Neural cell (in vitro differentiated cells): ENCODE results near the gene COG5. TPM values are rescaled to one million over a fixed set of nuclear protein-coding genes. Genes with fewer than 3 reads are reported as not detected.

Experiments
- H2AFZ ChIP-seq: fragments of 200-600, 300-800 bp; sonication (generic), shearing (Covaris generic); 2 replicates; pipeline ENCODE4 v1.6.0; 2014; ENCODE audit warnings: low read depth, mild to moderate bottlenecking, antibody characterized with exemption, low read length, moderate library complexity
- H3F3A ChIP-seq: fragments of 200-600 bp; shearing (Covaris generic); 2 replicates; pipeline ENCODE4 v1.6.1; 2016; ENCODE audit warnings: mild to moderate bottlenecking, moderate library complexity, mixed read lengths, antibody characterized with exemption, low read length; ENCODE audit not compliant: insufficient read depth, poor library complexity, severe bottlenecking
- H3K27ac ChIP-seq: fragments of 200-600, 300-800 bp; sonication (generic), shearing (Covaris generic); 2 replicates; pipeline ENCODE4 v1.5.1; 2014; ENCODE audit warnings: mild to moderate bottlenecking, low read length, moderate library complexity
- H3K27me3 ChIP-seq: fragments of 300-800, 200-600 bp; sonication (generic), shearing (Covaris generic); 2 replicates; pipeline ENCODE4 v1.6.0; 2014; ENCODE audit warnings: mild to moderate bottlenecking, low read depth, low read length, moderate library complexity; ENCODE audit not compliant: insufficient read depth
- H3K36me3 ChIP-seq: fragments of 300-800, 200-600 bp; sonication (generic), shearing (Covaris generic); 2 replicates; pipeline ENCODE4 v1.5.1; 2014; ENCODE audit warnings: mild to moderate bottlenecking, antibody characterized with exemption, low read length, moderate library complexity; ENCODE audit not compliant: insufficient read depth
- H3K4me2 ChIP-seq: fragments of 300-800, 200-600 bp; sonication (generic), shearing (Covaris generic); 2 replicates; pipeline ENCODE4 v1.6.0; 2014; ENCODE audit warnings: mild to moderate bottlenecking, low read length
- H3K4me3 ChIP-seq: fragments of 300-800, 200-600 bp; sonication (generic), shearing (Covaris generic); 2 replicates; pipeline ENCODE4 v1.5.1; 2014; ENCODE audit warnings: mild to moderate bottlenecking, low read length, moderate library complexity
- H3K79me2 ChIP-seq: fragments of 200-600 bp; shearing (Covaris generic); replicated peaks from 2 replicates; pipeline ENCODE4 v1.6.0; 2014; ENCODE audit warnings: mild to moderate bottlenecking, low read length, moderate library complexity; ENCODE audit not compliant: insufficient read depth
- H3K9ac ChIP-seq: fragments of 300-800, 200-600 bp; sonication (generic), shearing (Covaris generic); 2 replicates; pipeline ENCODE4 v1.6.1; 2016; ENCODE audit warnings: mild to moderate bottlenecking, low read length, mixed read lengths
- H3K9me2 ChIP-seq: fragments of 200-600 bp; shearing (Covaris generic); 2 replicates; pipeline ENCODE4 v1.6.1; 2016; ENCODE audit warnings: mild to moderate bottlenecking, low read length, mixed read lengths; ENCODE audit not compliant: insufficient read depth
- H3K9me3 ChIP-seq: fragments of 200-600, 300-800 bp; sonication (generic), shearing (Covaris generic); 2 replicates; pipeline ENCODE4 v1.6.1; 2016; ENCODE audit warnings: mild to moderate bottlenecking, mixed run types, low read length, moderate library complexity, mixed read lengths
- H4K20me1 ChIP-seq: fragments of 200-600 bp; shearing (Covaris generic); 2 replicates; pipeline ENCODE4 v1.6.1; 2016; ENCODE audit warnings: mild to moderate bottlenecking, mixed run types; ENCODE audit not compliant: insufficient read depth
- CTCF ChIP-seq: fragments of 450-650 bp; IDR thresholded peaks from 2 replicates; pipeline ENCODE4 v1.5.1; 2014; ENCODE audit warnings: antibody characterized with exemption, mild to moderate bottlenecking, moderate library complexity; ENCODE audit not compliant: poor library complexity, severe bottlenecking
- EP300 ChIP-seq: fragments of 450-650 bp; conservative IDR thresholded peaks from 2 replicates; pipeline ENCODE4 v1.6.1; 2014; ENCODE audit warnings: antibody characterized with exemption, mild to moderate bottlenecking, moderate library complexity; ENCODE audit not compliant: poor library complexity, severe bottlenecking
- EZH2 ChIP-seq: fragments of 200-600, 300-800 bp; shearing (Covaris generic), sonication (generic); IDR thresholded peaks from 2 replicates; pipeline ENCODE4 v1.6.1; 2014; ENCODE audit warnings: antibody characterized with exemption, low read length, borderline replicate concordance, mild to moderate bottlenecking; ENCODE audit not compliant: insufficient read depth, poor library complexity, severe bottlenecking
- MXI1 ChIP-seq: fragments of 450-650 bp; conservative IDR thresholded peaks from 2 replicates; pipeline ENCODE4 v1.6.1; 2014; ENCODE audit warnings: antibody characterized with exemption, mild to moderate bottlenecking; ENCODE audit not compliant: poor library complexity, severe bottlenecking
- POLR2AphosphoS5 ChIP-seq: IDR thresholded peaks from 2 replicates; pipeline ENCODE4 v1.6.1; 2012
- RAD21 ChIP-seq: fragments of 450-650 bp; conservative IDR thresholded peaks from 2 replicates; pipeline ENCODE4 v1.6.1; 2014; ENCODE audit warnings: antibody characterized with exemption, mild to moderate bottlenecking, moderate library complexity
- REST ChIP-seq: IDR thresholded peaks from 2 replicates; pipeline ENCODE4 v1.6.1; 2012; ENCODE audit warnings: borderline replicate concordance
- SMC3 ChIP-seq: fragments of 450-650 bp; conservative IDR thresholded peaks from 2 replicates; pipeline ENCODE4 v1.6.1; 2014; ENCODE audit warnings: antibody characterized with exemption, mild to moderate bottlenecking, moderate library complexity; ENCODE audit not compliant: poor library complexity
- TAF1 ChIP-seq: IDR thresholded peaks from 2 replicates; pipeline ENCODE4 v1.6.1; 2012; ENCODE audit warnings: low read depth
- polyA plus RNA-seq: library from polyadenylated mRNA; depleted of rRNA; stranded (reverse); fragments of >200 nt; gene quantifications from 2 replicates; pipeline ENCODE4 v1.2.3, GENCODE V29; 2014

COG5 gene
- polyA plus RNA-seq, 1 donor from 2014 or later = 13.3 TPM

DNA sequence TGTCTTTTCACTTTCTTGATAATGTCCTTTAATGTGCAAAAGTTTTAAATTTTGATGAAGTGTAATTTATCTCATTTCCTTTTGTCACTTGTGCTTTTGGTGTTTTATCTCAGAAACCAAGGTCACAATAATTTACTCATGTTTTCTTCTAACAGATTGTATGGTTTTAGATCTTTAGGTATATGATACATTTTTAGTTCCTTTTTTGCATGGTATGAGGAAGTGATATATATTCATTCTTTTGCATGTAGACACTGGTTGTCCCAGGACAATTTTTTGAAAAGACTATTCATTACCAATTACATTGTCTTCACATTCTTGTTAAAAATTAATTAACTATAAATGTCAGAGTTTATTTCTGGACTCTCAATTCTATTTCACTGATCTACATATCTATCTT is 133.7 kb downstream of the COG5 start:
- H3F3A ChIP-seq = no peaks in the 10 kb centered on the region
- H3K36me3 ChIP-seq = no peaks in the 10 kb centered on the region
- H3K9ac ChIP-seq = no peak overlapping the region
- no peak overlapping the region for H3K4me3 ChIP-seq
- TF ChIP-seq CTCF = no peak
- TF ChIP-seq REST = no peak
- TF ChIP-seq POLR2AphosphoS5 = no peak
- no peak overlapping the region for H3K4me2 ChIP-seq
- H3K9me3 ChIP-seq = peaks cover 4% of the 10 kb centered on the region
- no peak overlapping the region for H2AFZ ChIP-seq
- no peaks in the 10 kb centered on the region for H3K27me3 ChIP-seq
- H3K9me2 ChIP-seq = no peaks in the 10 kb centered on the region
- no peak overlapping the region for H3K27ac ChIP-seq
- H4K20me1 ChIP-seq = no peaks in the 10 kb centered on the region
- no peaks in the 10 kb centered on the region for H3K79me2 ChIP-seq

- no peaks in the 10 kb centered on the region for H3K79me2 ChIP-seq
- H3K27me3 ChIP-seq = no peaks in the 10 kb centered on the region
- H3K27ac ChIP-seq = no peak overlapping the region
- H3K4me3 ChIP-seq = no peak overlapping the region
- no peak overlapping the region for H3K9ac ChIP-seq
- no peaks in the 10 kb centered on the region for H3F3A ChIP-seq
- TF ChIP-seq POLR2AphosphoS5 = no peak
- TF ChIP-seq EZH2 = no peak
- TF ChIP-seq SMC3 = no peak
- TF ChIP-seq CTCF = no peak
- no peak for TF ChIP-seq RAD21
- TF ChIP-seq EP300 = no peak
- no peak for TF ChIP-seq REST
- TF ChIP-seq MXI1 = no peak
- no peak for TF ChIP-seq TAF1
- H4K20me1 ChIP-seq = no peaks in the 10 kb centered on the region
- no peak overlapping the region for H3K4me2 ChIP-seq
- no peaks in the 10 kb centered on the region for H3K9me2 ChIP-seq
- H2AFZ ChIP-seq = no peak overlapping the region
- H3K9me3 ChIP-seq = peaks cover 4% of the 10 kb centered on the region
- H3K36me3 ChIP-seq = no peaks in the 10 kb centered on the region
These were observed 135.1 kb downstream of the COG5 start for GRCh38 chr7:107428642-107429041.
